GM10266 (cell line): ENCODE measurements around the gene RFPL2.
"Not testable (repeated sequence)": the region's sequence is repeated elsewhere in the genome, so short reads cannot be mapped to it uniquely, and the experiment has no call there.

Experiments
- DNase-seq: peaks from one replicate; pipeline ENCODE4 v3.0.0; 2012; ENCODE audit errors: extremely low spot score
- CTCF ChIP-seq: IDR thresholded peaks from 2 replicates; pipeline ENCODE4 v1.5.1; 2012; ENCODE audit warnings: mild to moderate bottlenecking, low read depth; ENCODE audit not compliant: control insufficient read depth, insufficient read depth; ENCODE audit errors: missing control alignments

The RFPL2 gene

GRCh38 chr22:32177221-32177765 lies 27.6 kb downstream of the RFPL2 start:
- DNase-seq, result no peak

GRCh38 chr22:32175683-32176644 lies 28.9 kb downstream of the RFPL2 start:
- no peak for TF ChIP-seq CTCF
- DNase-seq, result no peak

More at GRCh38 chr22:32177221-32177765, 27.6 kb downstream of the RFPL2 start:
- TF ChIP-seq CTCF, result no peak

- no peak for TF ChIP-seq CTCF
- no peak for DNase-seq
Observed at GRCh38 chr22:32175115-32175514, 29.8 kb downstream of the RFPL2 start.

- no peak for DNase-seq
- no peak for TF ChIP-seq CTCF
Observed at GRCh38 chr22:32165681-32166080, 39.2 kb downstream of the RFPL2 start.

GRCh38 chr22:32164075-32164860 lies 40.6 kb downstream of the RFPL2 start:
- no peak for TF ChIP-seq CTCF
- no peak for DNase-seq

GRCh38 chr22:32160411-32160810 lies 44.5 kb downstream of the RFPL2 start:
- DNase-seq, result not testable (repeated sequence)

GRCh38 chr22:32158712-32159533 lies 46.0 kb downstream of the RFPL2 start, which contains the start of gene C22orf42:
TSS of gene C22orf42 (minus strand) at chr22:32159303. CDS start at chr22:32159215, 88 bp downstream.
- DNase-seq, result no peak
- no peak for TF ChIP-seq CTCF

- DNase-seq, result not testable (repeated sequence)
Observed at GRCh38 chr22:32157632-32158031, 47.2 kb downstream of the RFPL2 start.

- not testable (repeated sequence) for DNase-seq
Observed at GRCh38 chr22:32154727-32155126, 50.1 kb downstream of the RFPL2 start.

GRCh38 chr22:32151641-32152040 lies 53.2 kb downstream of the RFPL2 start:
- not testable (repeated sequence) for DNase-seq

- DNase-seq, result not testable (repeated sequence)
Observed at GRCh38 chr22:32150647-32151046, 54.2 kb downstream of the RFPL2 start.
